HEK293 (cell line): ENCODE results near the gene ANKRD65.

Experiments
- BCL6B ChIP-seq: fragments of 450-650 bp; formaldehyde crosslinking; IDR thresholded peaks from 2 replicates; pipeline ENCODE4 v1.5.1; 2017; ENCODE audit warnings: missing biosample characterization, missing genetic modification characterization
- MEIS1 ChIP-seq: sonication (generic); formaldehyde crosslinking; IDR thresholded peaks from 2 replicates; pipeline ENCODE4 v1.8.1; 2022; ENCODE audit warnings: missing genetic modification reagents, mild to moderate bottlenecking, borderline replicate concordance
- OVOL3 ChIP-seq: fragments of 450-650 bp; formaldehyde crosslinking; IDR thresholded peaks from 2 replicates; pipeline ENCODE4 v1.5.1; 2016; ENCODE audit warnings: missing biosample characterization, missing genetic modification characterization
- SP3 ChIP-seq: fragments of 450-650 bp; formaldehyde crosslinking; IDR thresholded peaks from 2 replicates; pipeline ENCODE4 v1.5.1; 2016; ENCODE audit warnings: missing biosample characterization, missing genetic modification characterization
- SP7 ChIP-seq: fragments of 450-650 bp; formaldehyde crosslinking; IDR thresholded peaks from 2 replicates; pipeline ENCODE4 v1.5.1; 2016; ENCODE audit warnings: missing biosample characterization, missing genetic modification characterization
- TCF7L2 ChIP-seq: IDR thresholded peaks from 2 replicates; pipeline ENCODE4 v1.6.1; 2011; ENCODE audit warnings: low read depth, mild to moderate bottlenecking, inconsistent platforms, low read length, moderate library complexity, borderline replicate concordance
- ZBTB10 ChIP-seq: fragments of 450-650 bp; formaldehyde crosslinking; IDR thresholded peaks from 2 replicates; pipeline ENCODE4 v1.5.1; 2016; ENCODE audit warnings: missing biosample characterization, missing genetic modification characterization
- ZBTB11 ChIP-seq: fragments of 450-650 bp; formaldehyde crosslinking; conservative IDR thresholded peaks from 2 replicates; pipeline ENCODE4 v1.5.1; 2016; ENCODE audit warnings: low read depth, missing biosample characterization, missing genetic modification characterization
- ZBTB44 ChIP-seq: fragments of 450-650 bp; IDR thresholded peaks from 2 replicates; pipeline ENCODE4 v1.5.1; 2018; ENCODE audit warnings: missing biosample characterization, mild to moderate bottlenecking, missing genetic modification characterization
- ZNF10 ChIP-seq: fragments of 450-650 bp; formaldehyde crosslinking; IDR thresholded peaks from 2 replicates; pipeline ENCODE4 v1.5.1; 2017; ENCODE audit warnings: missing biosample characterization, missing genetic modification characterization
- ZNF133 ChIP-seq: fragments of 450-650 bp; formaldehyde crosslinking; IDR thresholded peaks from 2 replicates; pipeline ENCODE4 v1.5.1; 2016; ENCODE audit warnings: missing biosample characterization, missing genetic modification characterization
- ZNF19 ChIP-seq: fragments of 450-650 bp; formaldehyde crosslinking; IDR thresholded peaks from 2 replicates; pipeline ENCODE4; 2016; ENCODE audit warnings: missing biosample characterization, missing genetic modification characterization, low read depth
- ZNF211 ChIP-seq: fragments of 450-650 bp; formaldehyde crosslinking; IDR thresholded peaks from 2 replicates; pipeline ENCODE4 v1.5.1; 2016; ENCODE audit warnings: low read depth, missing biosample characterization, missing genetic modification characterization
- ZNF223 ChIP-seq: fragments of 450-650 bp; formaldehyde crosslinking; IDR thresholded peaks from 2 replicates; pipeline ENCODE4 v1.5.1; 2016; ENCODE audit warnings: missing biosample characterization, missing genetic modification characterization
- ZNF292 ChIP-seq: fragments of 450-650 bp; formaldehyde crosslinking; IDR thresholded peaks from 2 replicates; pipeline ENCODE4 v1.5.1; 2016; ENCODE audit warnings: low read depth, missing biosample characterization, missing genetic modification characterization, borderline replicate concordance
- ZNF449 ChIP-seq: fragments of 450-650 bp; formaldehyde crosslinking; IDR thresholded peaks from 2 replicates; pipeline ENCODE4 v1.5.1; 2017; ENCODE audit warnings: missing biosample characterization, mild to moderate bottlenecking, missing genetic modification characterization, moderate library complexity
- ZNF555 ChIP-seq: fragments of 450-650 bp; formaldehyde crosslinking; conservative IDR thresholded peaks from 2 replicates; pipeline ENCODE4 v1.5.1; 2017; ENCODE audit warnings: missing biosample characterization, mild to moderate bottlenecking, missing genetic modification characterization, inconsistent platforms
- ZNF777 ChIP-seq: fragments of 450-650 bp; formaldehyde crosslinking; IDR thresholded peaks from 2 replicates; pipeline ENCODE4 v1.5.1; 2017; ENCODE audit warnings: missing biosample characterization, missing genetic modification characterization, borderline replicate concordance
- ZSCAN4 ChIP-seq: fragments of 450-650 bp; formaldehyde crosslinking; IDR thresholded peaks from 2 replicates; pipeline ENCODE4 v1.5.1; 2017; ENCODE audit warnings: missing biosample characterization, missing genetic modification characterization

Gene ANKRD65

GRCh38 chr1:1427106-1427819 is 6.2 kb upstream of the ANKRD65 start (continued):
- TF ChIP-seq ZBTB11 (no peak), ZNF777 (tag by site-specific recombination) (no peak), ZBTB10 (tag by site-specific recombination) (no peak), BCL6B (no peak), OVOL3 (no peak), ZNF133 (tag by site-specific recombination) (no peak), ZNF211 (tag by site-specific recombination) (no peak), SP3 (tag by site-specific recombination) (peak; percentile 66), ZNF19 (no peak), SP7 (tag by site-specific recombination) (peak; percentile 75), MEIS1 (CRISPR knock-in tag) (no peak), ZSCAN4 (tag by site-specific recombination) (no peak), ZNF223 (no peak), ZNF555 (tag by site-specific recombination) (no peak), ZNF10 (no peak; the same call in 1 of the 2 replicates), TCF7L2 (no peak), ZBTB44 (tag by site-specific recombination) (no peak), ZNF449 (no peak), ZNF292 (tag by site-specific recombination) (no peak)
